Neural cell (in vitro differentiated cells): Measurements from ENCODE around the gene DIPK1C.

Source experiments
- EP300 ChIP-seq: fragments of 450-650 bp; conservative IDR thresholded peaks from 2 replicates; pipeline ENCODE4 v1.6.1; 2014; ENCODE audit warnings: antibody characterized with exemption, mild to moderate bottlenecking, moderate library complexity; ENCODE audit not compliant: poor library complexity, severe bottlenecking
- EZH2 ChIP-seq: fragments of 200-600, 300-800 bp; shearing (Covaris generic), sonication (generic); IDR thresholded peaks from 2 replicates; pipeline ENCODE4 v1.6.1; 2014; ENCODE audit warnings: antibody characterized with exemption, low read length, borderline replicate concordance, mild to moderate bottlenecking; ENCODE audit not compliant: insufficient read depth, poor library complexity, severe bottlenecking
- POLR2AphosphoS5 ChIP-seq: IDR thresholded peaks from 2 replicates; pipeline ENCODE4 v1.6.1; 2012
- RAD21 ChIP-seq: fragments of 450-650 bp; conservative IDR thresholded peaks from 2 replicates; pipeline ENCODE4 v1.6.1; 2014; ENCODE audit warnings: antibody characterized with exemption, mild to moderate bottlenecking, moderate library complexity
- SMC3 ChIP-seq: fragments of 450-650 bp; conservative IDR thresholded peaks from 2 replicates; pipeline ENCODE4 v1.6.1; 2014; ENCODE audit warnings: antibody characterized with exemption, mild to moderate bottlenecking, moderate library complexity; ENCODE audit not compliant: poor library complexity
- TAF1 ChIP-seq: IDR thresholded peaks from 2 replicates; pipeline ENCODE4 v1.6.1; 2012; ENCODE audit warnings: low read depth
- TF ChIP-seq, protein P1 (sequence below): IDR thresholded peaks from 2 replicates; pipeline ENCODE4 v1.6.1; 2012; ENCODE audit warnings: borderline replicate concordance
- TF ChIP-seq, protein P2 (sequence below): fragments of 450-650 bp; IDR thresholded peaks from 2 replicates; pipeline ENCODE4 v1.5.1; 2014; ENCODE audit warnings: antibody characterized with exemption, mild to moderate bottlenecking, moderate library complexity; ENCODE audit not compliant: poor library complexity, severe bottlenecking

DNA sequence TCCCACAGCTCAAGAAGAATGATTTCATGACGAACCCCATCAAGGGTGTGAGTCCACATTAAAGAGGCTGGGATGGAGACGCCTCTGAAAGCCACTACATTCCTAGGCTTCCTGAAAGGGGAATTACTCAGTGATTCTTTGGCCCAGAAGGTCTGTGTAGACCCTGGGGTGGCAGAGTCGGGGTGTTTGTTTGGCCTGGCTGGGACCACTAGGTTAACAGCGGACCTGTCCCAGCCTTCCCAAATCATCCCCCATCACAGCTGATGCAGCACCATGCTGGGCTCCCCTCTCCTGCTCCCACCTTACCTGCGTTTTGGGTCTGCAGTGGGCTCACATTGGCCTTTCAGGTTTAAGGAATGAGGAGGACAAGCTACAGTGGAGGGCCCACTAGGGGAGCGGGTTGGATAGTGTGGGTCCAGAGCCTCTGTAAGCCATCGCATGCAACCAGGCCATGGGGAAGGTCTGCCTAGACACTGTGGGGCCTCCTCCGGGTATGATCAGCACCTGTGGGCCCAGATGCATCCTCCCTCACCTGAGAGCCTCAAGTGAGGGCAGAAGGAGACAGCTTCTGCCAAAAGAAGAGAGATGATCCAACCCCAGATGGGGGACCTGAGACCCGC, 16.2 kb downstream of the DIPK1C start:
- TF ChIP-seq, protein P1, sequence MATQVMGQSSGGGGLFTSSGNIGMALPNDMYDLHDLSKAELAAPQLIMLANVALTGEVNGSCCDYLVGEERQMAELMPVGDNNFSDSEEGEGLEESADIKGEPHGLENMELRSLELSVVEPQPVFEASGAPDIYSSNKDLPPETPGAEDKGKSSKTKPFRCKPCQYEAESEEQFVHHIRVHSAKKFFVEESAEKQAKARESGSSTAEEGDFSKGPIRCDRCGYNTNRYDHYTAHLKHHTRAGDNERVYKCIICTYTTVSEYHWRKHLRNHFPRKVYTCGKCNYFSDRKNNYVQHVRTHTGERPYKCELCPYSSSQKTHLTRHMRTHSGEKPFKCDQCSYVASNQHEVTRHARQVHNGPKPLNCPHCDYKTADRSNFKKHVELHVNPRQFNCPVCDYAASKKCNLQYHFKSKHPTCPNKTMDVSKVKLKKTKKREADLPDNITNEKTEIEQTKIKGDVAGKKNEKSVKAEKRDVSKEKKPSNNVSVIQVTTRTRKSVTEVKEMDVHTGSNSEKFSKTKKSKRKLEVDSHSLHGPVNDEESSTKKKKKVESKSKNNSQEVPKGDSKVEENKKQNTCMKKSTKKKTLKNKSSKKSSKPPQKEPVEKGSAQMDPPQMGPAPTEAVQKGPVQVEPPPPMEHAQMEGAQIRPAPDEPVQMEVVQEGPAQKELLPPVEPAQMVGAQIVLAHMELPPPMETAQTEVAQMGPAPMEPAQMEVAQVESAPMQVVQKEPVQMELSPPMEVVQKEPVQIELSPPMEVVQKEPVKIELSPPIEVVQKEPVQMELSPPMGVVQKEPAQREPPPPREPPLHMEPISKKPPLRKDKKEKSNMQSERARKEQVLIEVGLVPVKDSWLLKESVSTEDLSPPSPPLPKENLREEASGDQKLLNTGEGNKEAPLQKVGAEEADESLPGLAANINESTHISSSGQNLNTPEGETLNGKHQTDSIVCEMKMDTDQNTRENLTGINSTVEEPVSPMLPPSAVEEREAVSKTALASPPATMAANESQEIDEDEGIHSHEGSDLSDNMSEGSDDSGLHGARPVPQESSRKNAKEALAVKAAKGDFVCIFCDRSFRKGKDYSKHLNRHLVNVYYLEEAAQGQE, result no peak
- TF ChIP-seq, protein P2, sequence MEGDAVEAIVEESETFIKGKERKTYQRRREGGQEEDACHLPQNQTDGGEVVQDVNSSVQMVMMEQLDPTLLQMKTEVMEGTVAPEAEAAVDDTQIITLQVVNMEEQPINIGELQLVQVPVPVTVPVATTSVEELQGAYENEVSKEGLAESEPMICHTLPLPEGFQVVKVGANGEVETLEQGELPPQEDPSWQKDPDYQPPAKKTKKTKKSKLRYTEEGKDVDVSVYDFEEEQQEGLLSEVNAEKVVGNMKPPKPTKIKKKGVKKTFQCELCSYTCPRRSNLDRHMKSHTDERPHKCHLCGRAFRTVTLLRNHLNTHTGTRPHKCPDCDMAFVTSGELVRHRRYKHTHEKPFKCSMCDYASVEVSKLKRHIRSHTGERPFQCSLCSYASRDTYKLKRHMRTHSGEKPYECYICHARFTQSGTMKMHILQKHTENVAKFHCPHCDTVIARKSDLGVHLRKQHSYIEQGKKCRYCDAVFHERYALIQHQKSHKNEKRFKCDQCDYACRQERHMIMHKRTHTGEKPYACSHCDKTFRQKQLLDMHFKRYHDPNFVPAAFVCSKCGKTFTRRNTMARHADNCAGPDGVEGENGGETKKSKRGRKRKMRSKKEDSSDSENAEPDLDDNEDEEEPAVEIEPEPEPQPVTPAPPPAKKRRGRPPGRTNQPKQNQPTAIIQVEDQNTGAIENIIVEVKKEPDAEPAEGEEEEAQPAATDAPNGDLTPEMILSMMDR, result no peak
- TF ChIP-seq TAF1 (no peak), EZH2 (no peak), RAD21 (no peak), SMC3 (no peak), POLR2AphosphoS5 (no peak), EP300 (no peak)
